Right cardiac atrium (tissue), 5 donors: ENCODE results near the gene ANKRD16. TPM values are rescaled to one million over a fixed set of nuclear protein-coding genes. Genes with fewer than 3 reads are reported as not detected.
"Not testable (repeated sequence)": the region's sequence is repeated elsewhere in the genome, so short reads cannot be mapped to it uniquely, and the experiment has no call there.

Source experiments
- ATAC-seq, 2 donors: fragments of 200-7000 bp; cut with Tn5 transposase; one replicate each; pipeline versions ENCODE4 v1.8.0 to v1.9.1; 2020; ENCODE audit warnings: moderate library complexity in 2 of 2, mild to moderate bottlenecking in 1 of 2
- DNase-seq, 3 donors: peaks; one replicate each; pipeline ENCODE4 v3.0.0-alpha.2; 2020
- H3K27ac ChIP-seq: one replicate; pipeline ENCODE4 v1.5.1; 2013; ENCODE audit warnings: mild to moderate bottlenecking, low read length, control low read depth, moderate library complexity
- H3K27me3 ChIP-seq: one replicate; pipeline ENCODE4 v1.6.1; 2013; ENCODE audit not compliant: control insufficient read depth, insufficient read depth
- H3K4me1 ChIP-seq: one replicate; pipeline ENCODE4 v1.6.1; 2013; ENCODE audit warnings: low read length; ENCODE audit not compliant: control insufficient read depth, insufficient read depth
- H3K4me3 ChIP-seq: one replicate; pipeline ENCODE4 v1.5.1; 2013; ENCODE audit warnings: low read length, control low read depth
- H3K9me3 ChIP-seq: one replicate; pipeline ENCODE4 v1.6.1; 2013; ENCODE audit warnings: low read length; ENCODE audit not compliant: control insufficient read depth
- WGBS: extraction: QIAGEN DNeasy Blood & Tissue Kit; methylation state at CpG from one replicate; pipeline ENCODE4 v1.1.7; 2013; 5-methylcytosine and 5-hydroxymethylcytosine counted together
- intact Hi-C, 4 donors: fragments of 100-400 bp; cut with DNase I; formaldehyde crosslinking; loops; one replicate each; pipeline versions ENCODE4 v1.11.0 to v1.14.0; 2022 to 2023
- polyA plus RNA-seq: library from polyadenylated mRNA; stranded (reverse); fragments of 200-250 nt; gene quantifications from one replicate; pipeline ENCODE4 v1.2.3, GENCODE V29; 2013
- total RNA-seq, 4 donors: library from RNA; stranded (reverse); fragmentation: NEBNext Ultra II Directional; extraction: Animal tissue kit (Norgen Biotek cat#: 25700); gene quantifications; one replicate each; pipeline ENCODE4 v1.2.1, GENCODE V29; 2021
- donor health status: healthy with polysubstance abuse.
- donor health status: DM: no; HTN: yes; CAD: no.
- donor health status: DM: no; HTN: no; CAD: no.
- donor health status: DM: no; HTN: yes; CAD: no; lungs with severe emphysema.
- donor health status: DM: yes; HTN: yes; CAD: no.

The ANKRD16 gene
- total and polyA plus RNA-seq, 5 donors, result 2.6 to 4.3 (median 4.0) TPM

GRCh38 chr10:5835446-5836095 is 54.1 kb downstream of the ANKRD16 start:
- H3K4me1 ChIP-seq, result peaks cover 2% of the 10 kb centered on the region
- intact Hi-C loops, result no loop called here
- ATAC-seq (no peak), DNase-seq (no peak)
- H3K27me3 ChIP-seq, result no peaks in the 10 kb centered on the region
- no peaks in the 10 kb centered on the region for H3K9me3 ChIP-seq
- no peak overlapping the region for H3K4me3 ChIP-seq
- 95% methylated on average over 15 of the region's 15 CpGs for WGBS
- no peak overlapping the region for H3K27ac ChIP-seq

GRCh38 chr10:5833814-5834213 is 55.9 kb downstream of the ANKRD16 start:
- Histone ChIP-seq H3K9me3 (no peaks in the 10 kb centered on the region), H3K4me1 (peaks cover 2% of the 10 kb centered on the region), H3K27me3 (no peaks in the 10 kb centered on the region), H3K27ac (no peak overlapping the region), H3K4me3 (no peak overlapping the region)
- WGBS, result 29% methylated on average over 6 of the region's 6 CpGs
- intact Hi-C loops, result no loop called here
- DNase-seq (no peak), ATAC-seq (no peak)

DNA sequence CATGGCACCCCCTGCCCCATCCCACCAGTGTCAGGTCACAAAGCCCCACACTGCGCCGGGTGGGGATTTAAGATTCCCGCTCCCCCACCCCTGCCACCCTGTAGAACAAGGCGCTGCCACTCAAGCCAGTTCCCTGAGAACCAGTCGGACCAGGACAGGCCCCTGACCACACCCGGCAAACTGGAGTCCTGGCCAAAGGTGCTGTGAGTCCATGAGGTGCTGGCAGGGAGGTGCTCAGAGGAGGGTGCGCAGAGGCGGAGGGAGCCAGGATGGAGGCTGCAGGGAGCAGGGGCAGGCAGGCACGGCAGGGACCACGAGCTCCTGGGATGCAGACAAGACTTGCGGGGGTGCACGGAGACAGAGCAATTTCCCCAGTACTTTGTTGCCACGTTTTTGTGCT is 56.7 kb downstream of the ANKRD16 start:
- no peak for DNase-seq
- WGBS, result 87% methylated on average over 13 of the region's 13 CpGs

DNA sequence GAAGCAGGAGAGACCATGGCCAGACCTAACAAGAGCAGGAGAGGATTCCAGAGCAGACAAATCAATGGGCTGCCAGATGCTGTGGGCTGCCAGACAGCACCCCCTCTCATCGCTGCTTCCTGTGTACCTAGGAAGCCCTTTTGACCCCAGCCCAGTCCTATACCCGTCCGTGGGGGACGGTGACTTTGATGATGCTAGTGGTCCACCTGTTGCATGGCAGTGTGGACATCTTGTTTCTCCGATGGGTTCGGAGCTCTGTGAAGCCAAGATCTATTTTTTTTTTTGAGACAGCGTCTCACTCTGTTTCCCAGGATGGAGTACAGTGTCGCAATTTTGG is 58.3 kb downstream of the ANKRD16 start:
- no peaks in the 10 kb centered on the region for H3K9me3 ChIP-seq
- intact Hi-C loops, result no loop called here
- H3K27ac ChIP-seq, result no peak overlapping the region
- peaks cover 2% of the 10 kb centered on the region for H3K4me1 ChIP-seq
- ATAC-seq (no peak), DNase-seq (no peak)
- H3K27me3 ChIP-seq, result no peaks in the 10 kb centered on the region
- 84% methylated on average over 8 of the region's 8 CpGs for WGBS
- H3K4me3 ChIP-seq, result no peak overlapping the region

More for the DNA sequence above, 56.7 kb downstream of the ANKRD16 start:
- no peak overlapping the region for H3K4me3 ChIP-seq
- intact Hi-C loops, result no loop called here
- H3K27ac ChIP-seq, result no peak overlapping the region
- H3K9me3 ChIP-seq, result no peaks in the 10 kb centered on the region
- H3K27me3 ChIP-seq, result no peaks in the 10 kb centered on the region
- peak in 1 of 2 donors; percentile 37 for ATAC-seq
- H3K4me1 ChIP-seq, result peaks cover 2% of the 10 kb centered on the region

GRCh38 chr10:5830629-5831445 is 58.9 kb downstream of the ANKRD16 start:
- intact Hi-C loops, result no loop called here
- no peak overlapping the region for H3K4me3 ChIP-seq
- ATAC-seq (no peak), DNase-seq (no peak)
- no peaks in the 10 kb centered on the region for H3K27me3 ChIP-seq
- WGBS, result 94% methylated on average over 14 of the region's 14 CpGs
- peaks cover 2% of the 10 kb centered on the region for H3K4me1 ChIP-seq
- H3K27ac ChIP-seq, result no peak overlapping the region
- H3K9me3 ChIP-seq, result no peaks in the 10 kb centered on the region

DNA sequence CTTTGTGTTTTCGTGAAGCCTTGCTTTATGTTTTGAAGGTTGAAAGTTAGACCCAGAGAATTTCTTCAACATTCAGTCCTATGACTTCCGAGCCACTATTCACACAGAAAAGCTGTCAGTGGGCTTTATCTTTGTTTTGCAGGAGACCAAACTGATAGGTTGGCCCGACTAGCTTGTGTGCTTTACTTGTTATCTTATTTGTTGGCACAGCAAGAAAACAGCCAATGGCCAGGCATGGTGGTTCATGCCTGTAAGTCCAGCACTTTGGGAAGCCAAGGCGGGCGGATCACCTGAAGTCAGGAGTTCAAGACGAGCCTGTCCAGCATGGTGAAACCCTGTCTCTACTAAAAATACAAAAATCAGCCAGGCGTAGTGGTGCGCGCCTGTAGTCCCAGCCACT is 60.4 kb downstream of the ANKRD16 start:
- intact Hi-C loops, result no loop called here
- H3K27ac ChIP-seq, result no peak overlapping the region
- H3K27me3 ChIP-seq, result no peaks in the 10 kb centered on the region
- no peaks in the 10 kb centered on the region for H3K9me3 ChIP-seq
- ATAC-seq (no peak), DNase-seq (no peak)
- 72% methylated on average over 9 of the region's 9 CpGs for WGBS
- H3K4me1 ChIP-seq, result peaks cover 1% of the 10 kb centered on the region
- no peak overlapping the region for H3K4me3 ChIP-seq

- intact Hi-C loops, result no loop called here
- no peak for DNase-seq
- no peak for ATAC-seq
- 87% methylated on average over 16 of the region's 16 CpGs for WGBS
- Histone ChIP-seq H3K9me3 (no peaks in the 10 kb centered on the region), H3K4me3 (no peak overlapping the region), H3K27ac (no peak overlapping the region), H3K4me1 (no peaks in the 10 kb centered on the region), H3K27me3 (no peaks in the 10 kb centered on the region)
These were observed 61.0 kb downstream of the ANKRD16 start for GRCh38 chr10:5828725-5829124.

DNA sequence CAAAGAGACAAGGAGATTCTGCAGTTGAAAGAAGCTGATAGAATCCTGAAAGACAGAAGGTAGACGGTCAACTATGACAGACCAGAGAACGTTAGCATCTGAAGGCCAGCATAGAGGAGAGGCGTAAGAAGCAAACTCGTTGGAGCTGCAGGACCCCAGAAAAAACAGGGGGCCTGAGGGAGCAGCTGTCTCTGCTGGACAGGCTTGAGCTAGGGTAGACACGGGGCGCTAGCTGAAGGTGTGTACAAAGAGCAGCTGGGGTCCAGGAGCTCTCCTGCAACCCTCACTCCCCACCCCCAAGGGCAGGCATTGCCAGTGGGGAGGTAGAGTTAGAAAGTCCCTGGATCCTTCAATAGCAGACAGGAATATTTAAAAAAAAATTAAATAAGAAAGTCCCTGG is 61.9 kb downstream of the ANKRD16 start:
- no peaks in the 10 kb centered on the region for H3K9me3 ChIP-seq
- WGBS, result 83% methylated on average over 6 of the region's 6 CpGs
- intact Hi-C loops, result no loop called here
- DNase-seq (no peak), ATAC-seq (no peak)
- no peak overlapping the region for H3K4me3 ChIP-seq
- no peak overlapping the region for H3K27ac ChIP-seq
- no peaks in the 10 kb centered on the region for H3K4me1 ChIP-seq
- no peaks in the 10 kb centered on the region for H3K27me3 ChIP-seq

GRCh38 chr10:5826511-5826910 is 63.2 kb downstream of the ANKRD16 start:
- ATAC-seq, H3K4me1 ChIP-seq, DNase-seq, intact Hi-C loops, H3K9me3 ChIP-seq, H3K27me3 ChIP-seq, H3K27ac ChIP-seq, H3K4me3 ChIP-seq: not testable (repeated sequence)
- WGBS, result 96% methylated on average over 6 of the region's 6 CpGs

DNA sequence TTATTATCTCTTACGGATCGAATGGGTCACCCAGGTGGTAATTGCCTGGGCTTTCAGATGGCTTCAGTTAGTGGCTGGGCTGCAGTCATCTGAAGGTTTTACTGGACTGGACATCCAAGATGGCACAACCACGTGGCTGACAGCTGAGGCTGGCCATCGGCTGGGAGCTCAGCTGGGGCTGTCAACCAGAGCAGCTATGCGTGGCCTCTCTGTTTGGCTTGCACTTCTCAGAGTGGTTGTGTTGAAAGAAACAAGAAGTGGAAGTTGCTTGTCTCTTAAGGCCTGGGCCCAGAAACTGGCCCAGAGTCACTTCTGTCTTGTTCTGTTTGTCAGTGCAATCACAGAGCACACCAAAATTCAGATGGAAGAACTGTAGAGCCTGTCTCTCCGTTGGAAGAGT is 70.8 kb downstream of the ANKRD16 start:
- Histone ChIP-seq H3K4me3 (no peak overlapping the region), H3K4me1 (no peaks in the 10 kb centered on the region), H3K27ac (no peak overlapping the region), H3K9me3 (no peaks in the 10 kb centered on the region), H3K27me3 (no peaks in the 10 kb centered on the region)
- DNase-seq (no peak), ATAC-seq (peak in 1 of 2 donors; percentile 30)
- 86% methylated on average over 6 of the region's 6 CpGs for WGBS
- intact Hi-C loops, result loop anchor here in 2 of 4 donors (10.0 kb wide), 2 partner anchors 56 to 64 kb away; no protein-coding TSS in a partner anchor

- DNase-seq (no peak), ATAC-seq (no peak)
- intact Hi-C loops, result loop anchor here in 2 of 4 donors (10.0 kb wide), 2 partner anchors 57 to 63 kb away; no protein-coding TSS in a partner anchor
- WGBS, result 89% methylated on average over 2 of the region's 2 CpGs
- no peaks in the 10 kb centered on the region for H3K9me3 ChIP-seq
- no peak overlapping the region for H3K27ac ChIP-seq
- H3K4me3 ChIP-seq, result no peak overlapping the region
- H3K4me1 ChIP-seq, result no peaks in the 10 kb centered on the region
- H3K27me3 ChIP-seq, result no peaks in the 10 kb centered on the region
These were observed 71.7 kb downstream of the ANKRD16 start for GRCh38 chr10:5818048-5818331.
